GM19438 (cell line): ENCODE results near the gene MAP7.

Experiments used
- ATAC-seq: cut with Tn5 transposase; IDR thresholded peaks from one replicate; pipeline ENCODE4 v1.9.1; 2021; ENCODE audit warnings: low read depth; ENCODE audit not compliant: unreplicated experiment

Gene MAP7

DNA sequence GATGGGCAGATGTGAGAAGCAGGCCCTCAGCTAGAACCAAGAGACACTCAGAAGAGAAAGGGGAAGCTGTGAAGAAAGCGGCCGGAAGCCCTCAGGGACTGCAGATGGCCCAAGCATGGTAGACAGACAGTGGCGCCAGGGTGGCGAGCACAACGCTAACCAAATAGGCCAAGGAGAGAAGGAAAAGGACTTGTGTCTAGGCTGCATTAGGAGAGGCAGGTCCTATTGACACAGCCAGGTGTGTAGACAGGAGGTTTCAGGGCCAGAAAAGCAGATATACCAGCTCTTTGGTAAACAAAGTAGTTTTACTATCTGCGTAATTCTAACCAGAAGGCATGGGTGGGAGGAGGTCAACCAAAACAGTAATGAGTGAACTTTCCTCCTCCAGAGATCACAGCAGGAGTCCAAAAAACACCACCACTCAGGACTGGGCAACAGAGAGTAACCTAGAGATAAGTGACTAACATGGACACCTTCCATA is 15.8 kb upstream of the MAP7 start:
- no peak for ATAC-seq

DNA sequence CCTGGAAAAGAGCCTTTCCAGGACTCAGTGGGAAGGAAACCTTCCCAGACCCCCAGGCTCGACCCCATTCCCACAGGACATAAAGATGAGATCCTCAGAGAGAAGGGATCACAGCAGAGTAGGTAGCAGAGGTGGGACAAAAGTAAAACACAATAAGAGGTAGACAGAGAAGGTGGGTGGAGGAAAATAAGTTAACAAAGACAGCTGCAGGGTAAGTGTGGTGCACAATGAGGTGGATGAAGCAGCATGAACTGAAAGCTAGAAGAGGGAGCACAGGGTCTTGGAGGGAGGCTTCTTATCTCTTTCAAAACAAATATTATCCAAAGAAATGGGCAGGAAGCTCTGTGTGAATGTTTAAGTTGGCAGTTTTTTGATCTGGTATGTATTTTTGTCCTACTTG is 14.0 kb upstream of the MAP7 start:
- no peak for ATAC-seq

DNA sequence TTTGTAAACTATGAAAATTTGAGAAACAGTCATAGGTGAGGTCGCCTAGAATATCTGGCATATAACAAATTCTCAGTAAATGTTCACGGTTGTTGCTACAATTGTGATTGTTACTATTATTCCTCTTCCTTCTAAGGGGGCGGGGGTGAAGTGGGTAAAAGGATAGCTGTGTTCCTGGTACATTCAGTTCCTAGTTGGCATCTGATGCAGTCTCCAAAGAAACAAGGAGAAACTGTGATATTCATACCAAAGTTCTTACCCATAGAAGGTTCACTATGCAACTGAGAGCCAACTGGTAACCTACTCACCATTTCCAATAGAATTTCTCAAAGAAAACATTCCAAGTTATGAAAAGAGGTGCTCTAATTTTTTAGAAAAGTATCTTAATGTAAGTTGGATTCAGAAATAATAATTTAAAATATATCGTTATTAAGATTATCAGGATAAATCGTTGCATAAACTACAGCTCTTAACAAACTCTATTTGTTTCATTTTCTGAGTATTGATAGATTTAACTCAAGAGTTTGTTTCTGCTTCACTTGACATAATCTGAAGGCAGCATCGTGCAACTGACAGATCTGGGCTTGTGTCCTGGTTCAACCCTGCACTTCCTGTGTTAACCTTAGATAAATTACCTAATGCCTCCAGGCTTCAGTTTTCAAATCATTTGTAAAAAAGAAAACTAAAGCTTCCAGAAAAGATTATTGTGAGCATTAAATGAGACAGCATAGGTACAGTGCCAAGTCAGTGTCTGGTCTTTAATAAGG is 13.3 kb upstream of the MAP7 start:
- ATAC-seq, result no peak

DNA sequence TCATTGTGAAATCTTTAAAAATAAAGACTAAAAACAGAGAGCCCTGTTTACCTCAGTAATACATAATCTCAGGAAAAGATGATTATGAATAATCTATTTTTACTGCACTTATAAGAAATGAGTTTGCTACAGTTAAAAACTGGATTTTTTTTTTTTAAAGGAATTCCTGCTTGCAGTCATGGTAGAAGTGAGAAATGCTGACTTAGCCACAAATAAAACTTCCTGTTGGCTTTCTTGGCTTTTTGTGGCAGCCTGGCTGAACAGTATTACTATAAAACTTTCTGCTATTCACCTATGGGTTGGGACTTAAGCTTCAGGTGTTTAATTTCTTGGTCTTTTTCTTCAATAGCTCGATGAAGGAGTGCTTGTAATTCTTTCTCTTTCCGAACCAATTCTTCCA is 12.0 kb upstream of the MAP7 start:
- ATAC-seq, result no peak

DNA sequence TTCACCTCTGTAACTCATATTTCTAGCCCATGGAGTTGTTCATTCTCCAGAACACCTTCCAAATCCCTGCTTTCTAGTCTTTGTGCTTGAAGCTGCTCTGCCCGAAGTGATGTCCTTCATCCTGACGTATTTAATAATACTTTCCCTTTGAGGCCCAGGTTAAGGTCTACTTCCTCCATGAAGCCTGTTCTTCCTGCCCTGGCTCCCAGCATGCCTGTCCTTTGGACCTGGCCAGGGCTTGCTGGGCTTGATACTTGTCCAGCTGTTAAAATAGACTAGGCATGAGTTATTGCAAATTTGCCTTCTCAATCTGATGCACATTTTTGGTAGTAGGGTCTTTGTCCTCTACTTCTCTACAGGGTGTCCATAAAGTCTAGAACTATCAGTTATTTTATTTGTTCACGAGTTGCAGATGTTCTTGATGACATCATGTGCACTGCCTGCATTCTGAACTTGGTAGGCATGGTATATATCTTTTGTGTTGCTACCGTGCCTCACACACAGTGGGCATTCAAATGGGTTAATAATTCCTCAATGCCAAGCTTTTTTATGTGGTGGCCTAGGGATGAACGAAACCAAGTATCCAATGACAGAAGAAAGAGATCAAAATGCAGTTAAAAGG is 3.1 kb upstream of the MAP7 start:
- no peak for ATAC-seq

DNA sequence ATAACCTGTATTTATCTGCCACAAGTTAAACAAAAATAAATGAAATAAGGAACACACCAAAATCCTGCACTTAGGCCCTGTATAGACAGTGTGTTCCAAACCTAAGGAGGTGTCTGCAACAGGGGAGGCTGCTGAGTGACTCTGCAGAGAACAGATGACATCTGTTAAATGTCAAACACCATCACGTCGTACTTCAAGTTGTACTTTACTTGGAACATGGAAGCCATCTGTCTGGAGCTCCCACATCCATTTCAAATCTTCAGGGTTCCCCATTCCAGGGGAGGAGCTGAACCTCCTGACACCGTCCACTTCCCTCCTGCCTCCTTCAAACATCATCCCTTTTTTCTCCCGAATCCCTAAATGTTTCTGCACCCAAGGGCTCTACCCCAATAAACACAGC is 1.8 kb upstream of the MAP7 start:
- ATAC-seq, result no peak

DNA sequence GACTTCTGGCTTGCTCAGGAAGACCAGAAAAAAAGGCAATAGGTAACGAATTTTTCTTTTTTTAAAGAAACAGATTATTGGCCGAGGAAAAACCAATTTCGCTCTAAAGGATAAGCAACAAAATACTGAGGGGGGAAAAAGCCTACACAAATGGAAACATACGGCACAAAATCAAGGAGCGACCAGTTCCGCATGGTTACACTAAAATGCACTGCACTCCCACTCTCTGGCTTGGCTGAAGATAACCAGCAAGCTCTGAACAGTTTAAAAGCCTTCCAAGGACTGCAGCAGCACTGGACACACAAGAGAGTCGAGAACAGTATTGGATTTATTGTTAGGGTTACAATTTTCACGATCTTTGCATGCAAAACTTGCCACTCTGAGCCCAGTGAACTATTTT is 881 bp upstream of the MAP7 start:
- ATAC-seq, result no peak

DNA sequence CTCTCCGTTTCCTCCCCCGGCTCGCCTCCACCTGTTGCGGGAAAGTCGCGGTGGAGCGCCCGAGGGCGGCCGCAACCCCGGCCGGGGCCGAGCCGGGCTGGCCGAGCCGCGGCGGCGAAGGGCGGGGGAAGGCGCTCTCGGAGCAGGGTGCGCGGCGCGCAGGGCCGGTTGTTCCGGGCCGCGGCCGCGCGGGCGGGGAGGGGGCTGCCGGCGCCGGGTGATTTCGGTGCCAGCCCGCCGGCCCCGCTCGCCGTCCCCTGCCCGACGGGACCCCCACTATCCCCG is 235 bp downstream of the MAP7 start:
- peak; percentile 38 for ATAC-seq

DNA sequence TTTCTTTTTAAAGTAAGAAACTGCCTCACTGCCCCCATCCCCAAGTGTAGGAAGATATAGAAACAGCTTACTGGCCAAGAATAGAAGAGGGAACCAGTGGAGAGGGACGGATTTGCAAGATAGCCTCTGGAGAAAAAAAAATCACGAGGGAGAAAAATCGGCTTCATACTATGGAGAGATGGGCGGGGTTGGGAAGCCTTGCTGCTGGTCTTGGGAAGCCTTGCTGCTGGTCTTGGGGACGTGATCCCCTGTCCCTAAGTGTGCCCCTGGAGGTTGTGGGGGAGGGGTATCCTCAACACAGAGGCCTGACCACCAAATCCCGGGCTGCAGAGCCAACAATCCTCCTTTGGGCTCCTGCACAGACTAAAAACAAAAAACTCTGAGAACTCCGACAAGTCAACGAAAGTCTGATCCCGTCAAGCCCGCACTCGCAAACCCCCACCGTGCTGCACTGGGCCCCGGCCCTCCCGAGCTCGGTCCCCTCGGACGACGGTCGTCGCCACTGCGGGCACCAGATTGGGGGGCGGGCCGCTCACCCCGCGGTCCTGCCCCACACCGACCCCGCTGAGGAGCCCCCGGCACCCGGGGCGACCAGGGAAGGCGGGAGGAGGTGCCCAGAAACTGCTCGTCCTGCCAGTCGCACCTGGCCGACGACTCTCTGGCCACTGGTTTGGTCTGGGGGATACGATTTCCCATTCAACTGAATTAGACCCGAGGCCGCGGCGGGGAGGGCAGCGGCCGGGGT is 750 bp downstream of the MAP7 start:
- peak; percentile 7 for ATAC-seq

DNA sequence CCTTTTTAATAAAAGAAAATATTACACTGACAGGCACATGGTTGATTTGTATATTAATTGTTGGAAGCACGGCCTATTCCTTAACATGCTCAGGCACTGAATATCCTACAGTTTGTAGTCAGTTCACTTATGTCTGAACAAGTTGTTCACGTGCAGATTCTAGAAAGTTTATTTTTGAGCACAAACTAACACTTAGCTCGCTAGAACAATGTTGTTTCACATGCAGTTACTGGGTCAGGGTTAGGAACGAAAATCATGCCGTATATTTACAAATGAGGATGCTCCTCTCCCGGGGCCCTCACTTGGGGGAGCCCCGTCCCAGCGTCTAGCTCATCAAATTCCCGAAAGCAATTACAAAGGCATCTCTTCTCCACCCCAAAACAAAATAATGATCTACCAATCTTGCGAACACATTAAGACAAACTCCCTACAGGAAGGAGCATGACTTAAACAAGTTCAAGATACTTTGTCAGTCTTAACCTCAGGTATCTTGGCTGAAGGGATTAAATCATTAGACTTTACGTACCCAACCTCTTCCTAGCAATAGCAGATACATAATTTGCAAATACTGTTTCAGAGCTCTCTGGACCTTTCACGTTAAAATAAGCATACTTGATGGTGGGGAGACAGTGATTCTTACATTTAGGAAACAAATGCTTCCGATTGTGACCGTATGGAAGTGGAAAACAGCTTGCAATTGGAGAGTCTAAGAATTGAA is 1.5 kb downstream of the MAP7 start:
- ATAC-seq, result no peak

DNA sequence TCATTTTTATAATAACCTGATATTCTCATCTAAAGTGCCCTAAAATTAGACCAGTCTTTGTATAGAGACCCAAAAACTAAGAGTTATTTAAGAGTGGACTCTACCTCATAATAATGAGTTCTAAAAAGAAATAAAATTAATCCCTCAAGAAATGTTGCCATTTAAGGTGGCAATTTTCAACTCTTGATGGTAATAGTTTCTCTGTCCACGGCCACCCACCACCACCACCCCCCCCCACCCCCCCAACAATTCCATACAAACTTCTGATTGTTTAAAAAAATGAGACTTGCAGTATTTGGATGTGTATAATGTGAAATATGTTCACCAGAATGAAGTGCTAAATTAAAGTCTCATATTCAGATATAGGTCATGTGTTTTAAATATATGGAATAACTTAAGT is 2.4 kb downstream of the MAP7 start:
- ATAC-seq, result no peak

DNA sequence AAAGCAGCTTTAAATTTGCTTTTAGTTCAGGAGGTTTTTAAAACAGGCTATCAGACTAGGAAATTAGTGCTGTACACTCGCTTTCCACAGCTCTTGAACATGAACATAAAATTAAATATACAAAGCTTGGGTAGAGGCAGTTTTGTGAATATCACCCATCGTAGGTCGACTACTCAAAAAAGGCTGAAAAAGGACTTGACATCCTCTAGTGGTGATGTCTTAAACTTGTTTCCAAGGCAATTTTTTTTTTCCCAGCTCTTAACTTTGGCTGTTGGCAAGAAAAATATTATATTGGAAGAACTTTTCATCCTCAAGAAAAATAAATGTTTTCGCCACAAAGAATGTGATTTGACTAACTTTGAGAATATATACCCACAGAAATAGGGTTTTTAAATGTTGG is 2.9 kb downstream of the MAP7 start:
- ATAC-seq, result no peak

DNA sequence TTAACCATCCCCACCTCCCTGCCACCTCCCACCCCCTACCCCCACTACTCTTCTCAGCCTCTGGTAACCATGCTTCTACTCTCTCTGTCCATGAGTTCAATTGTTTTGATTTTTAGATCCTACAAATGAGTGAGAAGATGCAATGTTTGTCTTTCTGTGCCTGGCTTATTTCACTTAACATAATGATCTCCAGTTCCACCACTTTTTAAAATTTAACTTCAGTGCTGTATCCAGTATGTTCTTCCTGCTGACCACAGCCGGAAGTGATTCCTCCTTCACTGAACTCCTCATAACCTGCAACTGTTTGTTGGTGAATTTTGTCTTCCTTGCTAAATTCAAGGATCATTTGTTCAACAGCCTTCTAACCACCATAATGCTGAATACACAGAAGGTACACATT is 3.9 kb downstream of the MAP7 start:
- no peak for ATAC-seq

DNA sequence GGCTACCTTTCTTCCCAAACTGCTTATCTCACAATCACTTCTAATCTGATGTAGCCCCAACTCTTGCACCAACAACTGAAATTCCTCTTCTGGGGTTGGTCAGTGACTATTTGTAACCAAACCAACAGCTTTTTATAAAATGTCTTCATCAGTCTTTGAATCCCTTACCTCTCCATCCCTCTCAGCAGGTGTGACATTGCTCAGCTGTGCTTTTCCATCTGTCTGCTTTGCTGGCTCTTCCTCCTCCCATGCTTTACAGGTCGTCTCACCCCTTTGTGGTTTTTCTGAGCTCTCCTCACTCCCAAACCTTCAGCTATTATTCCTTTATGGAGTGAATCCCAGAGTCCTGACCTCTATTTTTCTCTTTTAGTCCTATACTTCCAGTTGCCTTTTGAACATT is 5.9 kb downstream of the MAP7 start:
- ATAC-seq, result no peak

DNA sequence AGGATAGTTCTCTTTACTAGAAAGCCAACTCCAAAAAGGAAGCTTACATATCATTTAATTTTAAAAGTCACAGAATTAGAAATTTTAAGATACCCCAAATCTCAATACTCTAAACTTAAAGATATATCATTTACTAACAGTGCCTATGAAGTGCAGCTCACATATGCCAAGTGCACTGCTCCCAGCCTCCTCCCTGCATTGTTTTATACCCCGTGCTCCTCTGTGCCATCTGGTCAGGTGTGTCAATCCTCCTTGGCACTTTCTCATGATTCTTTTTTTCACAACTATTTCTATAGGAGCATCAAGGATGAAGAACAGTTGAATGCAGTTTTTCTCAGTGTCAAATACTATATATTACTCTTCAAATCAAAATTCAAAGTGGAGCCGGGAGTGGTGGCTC is 8.8 kb downstream of the MAP7 start:
- ATAC-seq, result no peak

DNA sequence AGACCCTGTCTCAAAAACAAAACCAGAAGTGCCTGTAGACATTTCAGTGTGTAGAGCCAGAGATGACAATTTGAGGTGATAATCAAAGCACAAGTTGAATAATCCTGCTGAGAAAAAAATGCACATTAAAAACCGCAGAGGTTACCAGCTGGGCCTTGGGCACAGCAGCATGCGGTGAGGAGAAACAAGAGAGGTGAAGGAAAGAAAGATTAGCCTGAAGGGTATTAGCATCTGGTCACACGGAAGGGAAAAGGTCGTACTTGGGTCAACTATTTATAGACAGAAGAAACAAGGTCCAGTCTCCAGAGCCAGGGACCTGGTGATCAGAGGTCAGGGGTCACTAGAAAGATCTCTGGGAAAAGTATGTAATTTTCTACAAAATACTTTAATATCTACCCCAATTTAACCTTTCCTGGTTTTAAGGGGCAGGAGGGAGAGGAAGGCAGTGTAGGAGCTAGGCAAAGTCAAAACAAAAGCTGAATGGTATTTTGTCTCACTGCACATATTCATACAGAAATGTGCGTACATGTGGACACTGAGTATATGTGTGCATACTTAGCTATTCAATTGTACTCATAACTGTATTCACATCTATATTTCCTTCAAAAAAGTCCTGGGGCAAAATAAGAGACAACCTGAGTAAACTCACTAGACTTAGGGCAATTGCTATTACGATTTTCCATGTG is 10.1 kb downstream of the MAP7 start:
- no peak for ATAC-seq

DNA sequence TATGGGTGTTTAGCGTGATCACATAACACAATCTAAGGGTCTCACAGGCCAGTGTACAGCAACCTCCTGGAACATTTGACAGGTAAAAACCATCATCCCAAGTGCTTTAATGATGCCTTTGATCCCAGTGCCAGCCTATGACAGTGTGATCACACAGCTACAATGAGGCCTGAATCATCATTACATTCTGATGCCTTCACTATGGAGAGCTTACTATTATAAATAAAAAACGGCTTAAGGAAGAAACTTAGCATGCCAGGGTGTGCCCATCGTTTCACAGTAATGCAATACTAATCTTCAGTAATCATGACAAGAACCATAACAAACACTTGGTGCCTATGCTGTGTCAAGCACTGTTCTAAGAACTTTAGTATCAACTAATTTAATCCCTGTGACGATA is 11.4 kb downstream of the MAP7 start:
- ATAC-seq, result no peak

DNA sequence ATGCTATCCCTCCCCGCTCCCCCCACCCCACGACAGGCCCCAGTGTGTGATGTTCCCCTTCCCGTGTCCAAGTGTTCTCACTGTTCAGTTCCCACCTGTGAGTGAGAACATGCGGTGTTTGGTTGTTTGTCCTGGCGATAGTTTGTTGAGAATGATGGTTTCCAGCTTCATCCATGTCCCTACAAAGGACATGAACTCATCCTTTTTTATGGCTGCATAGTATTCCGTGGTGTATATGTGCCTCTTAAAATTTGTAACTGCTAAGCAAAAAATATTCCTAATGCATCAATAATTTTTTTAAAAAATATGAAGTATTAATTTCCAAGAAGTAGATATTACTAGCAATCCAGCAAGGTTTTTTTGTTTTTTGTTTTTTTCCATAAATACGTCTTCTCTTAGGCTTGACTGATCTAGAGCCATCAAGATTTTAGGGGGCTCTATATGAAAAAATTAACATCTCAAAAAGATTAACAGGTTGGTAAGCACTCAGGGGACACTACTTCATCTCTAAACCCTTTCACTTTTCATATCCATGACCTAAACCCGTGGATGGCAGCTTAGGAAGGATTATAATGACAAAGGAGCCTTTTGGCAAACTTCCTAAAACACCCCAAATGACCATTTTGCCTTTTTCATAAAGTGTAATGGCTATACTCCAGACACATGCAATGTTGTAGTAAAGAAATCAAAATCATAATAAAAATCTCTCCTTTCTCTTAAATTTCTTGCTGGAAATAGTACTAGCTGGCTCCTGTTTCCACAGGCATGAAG is 14.2 kb downstream of the MAP7 start:
- ATAC-seq, result no peak

DNA sequence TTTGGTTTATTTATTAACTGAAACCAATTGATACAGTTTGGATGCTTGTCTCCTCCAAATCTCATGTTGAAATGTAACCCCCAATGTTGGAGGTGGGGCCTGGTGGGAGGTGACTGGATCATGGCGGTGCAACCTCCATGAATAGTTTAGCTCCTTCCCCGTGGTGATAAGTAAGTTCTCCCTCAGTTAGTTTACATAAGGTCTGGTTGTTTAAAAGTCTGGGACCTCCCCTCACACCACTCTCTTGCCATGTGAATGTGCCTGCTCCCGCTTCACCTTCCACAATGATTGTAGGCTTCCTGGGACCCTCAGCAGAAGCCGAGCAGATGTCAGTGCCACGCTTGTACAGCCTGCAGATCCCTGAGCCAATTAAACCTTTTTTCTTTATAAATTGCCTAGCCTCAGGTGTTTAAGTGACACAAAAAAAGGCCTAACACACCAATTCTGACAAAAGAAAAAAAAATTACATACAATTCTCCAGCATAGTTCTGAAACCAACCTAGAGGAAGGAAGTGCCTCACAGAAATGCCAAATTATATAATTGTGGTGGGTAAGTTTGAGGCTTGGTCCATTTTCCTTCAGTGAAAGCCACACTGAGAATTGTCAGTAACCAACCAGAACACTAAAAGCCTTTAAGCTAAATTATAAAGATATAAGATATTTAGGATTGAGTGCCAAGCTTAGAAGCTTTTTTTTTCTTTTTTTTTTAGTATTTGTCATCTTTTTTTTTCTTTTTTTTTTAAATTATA is 15.0 kb downstream of the MAP7 start:
- no peak for ATAC-seq
